Lung (tissue), 12 donors: ENCODE results near the gene RAD51D. TPM values are rescaled to one million over a fixed set of nuclear protein-coding genes. Genes with fewer than 3 reads are reported as not detected.

ENCODE experiments used
- ATAC-seq: fragments of 200-7000 bp; cut with Tn5 transposase; one replicate; pipeline ENCODE4 v1.9.1; 2020; ENCODE audit warnings: moderate number of reproducible peaks; ENCODE audit not compliant: insufficient read depth, low FRiP score
- DNase-seq, 3 donors: peaks; one replicate each; pipeline ENCODE4 v3.0.0-alpha.2; 2013 to 2017
- H3K27ac ChIP-seq, 2 donors: one replicate each; pipeline ENCODE4 v1.5.1; 2013; ENCODE audit warnings: mild to moderate bottlenecking in 2 of 2, moderate library complexity in 2 of 2, control low read depth in 1 of 2, inconsistent platforms in 1 of 2, low read depth in 1 of 2, low read length in 1 of 2
- H3K27me3 ChIP-seq, 3 donors: one replicate each; pipeline ENCODE4 v1.5.1; 2013; ENCODE audit warnings: low read length in 2 of 3; ENCODE audit not compliant: control insufficient read depth in 3 of 3, insufficient read depth in 3 of 3
- H3K36me3 ChIP-seq, 4 donors: one replicate each; pipeline ENCODE4 v1.5.1; 2013; ENCODE audit warnings: low read length in 4 of 4, mild to moderate bottlenecking in 1 of 4, moderate library complexity in 1 of 4; ENCODE audit not compliant: control insufficient read depth in 4 of 4, insufficient read depth in 4 of 4
- H3K4me1 ChIP-seq, 5 donors: one replicate each; pipeline ENCODE4 v1.5.1; 2013; ENCODE audit warnings: low read length in 5 of 5, mild to moderate bottlenecking in 2 of 5, moderate library complexity in 1 of 5; ENCODE audit not compliant: control insufficient read depth in 5 of 5, insufficient read depth in 5 of 5
- H3K4me3 ChIP-seq: one replicate; pipeline ENCODE4 v1.5.1; 2013; ENCODE audit warnings: mild to moderate bottlenecking, control low read depth, moderate library complexity
- H3K9ac ChIP-seq, 2 donors: one replicate each; pipeline ENCODE4 v1.5.1; 2013; ENCODE audit warnings: low read length in 2 of 2, control low read depth in 1 of 2; ENCODE audit not compliant: insufficient read depth in 1 of 2
- H3K9me3 ChIP-seq, 4 donors: one replicate each; pipeline ENCODE4 v1.5.1; 2013; ENCODE audit warnings: low read length in 3 of 4, mild to moderate bottlenecking in 1 of 4, moderate library complexity in 1 of 4; ENCODE audit not compliant: control insufficient read depth in 4 of 4, insufficient read depth in 3 of 4
- CTCF ChIP-seq: IDR thresholded peaks from 2 replicates; pipeline ENCODE4 v1.5.1; 2012; ENCODE audit warnings: mild to moderate bottlenecking; ENCODE audit errors: control extremely low read depth, extremely low read depth
- WGBS, 2 donors: extraction: QIAGEN DNeasy Blood & Tissue Kit; methylation state at CpG; one replicate each; pipeline ENCODE4 v1.1.7; 2013; 5-methylcytosine and 5-hydroxymethylcytosine counted together
- polyA plus RNA-seq, 2 donors: library from polyadenylated mRNA; stranded (reverse); fragments of 200-250 nt; gene quantifications; one replicate each; pipeline ENCODE4 v1.2.1, GENCODE V29; 2013
- total RNA-seq, 2 donors: library from RNA; depleted of rRNA in 1 of 2; stranded (reverse); fragments of >200 nt in 1 of 2; gene quantifications; one replicate each; pipeline ENCODE4 v1.2.1, GENCODE V29; 2014 to 2021
- donor health status: control.
- donor health status: control.
- donor health status: Bipolar disorder and iron deficiency.
- donor health status: healthy.
- donor health status: DM: yes; HTN: yes; CAD: no.

RAD51D gene
- total and polyA plus RNA-seq, 4 donors = 5.0 to 17.4 (median 8.9) TPM

GRCh38 chr17:35084987-35085386 lies 34.7 kb downstream of the RAD51D start:
- ATAC-seq = no peak
- peaks cover 0 to 1% (median 0%) of the 10 kb centered on the region in 4 donors for H3K36me3 ChIP-seq
- H3K4me1 ChIP-seq = peaks cover 0 to 18% (median 3%) of the 10 kb centered on the region in 5 donors
- no peak for TF ChIP-seq CTCF
- no peaks in the 10 kb centered on the region for H3K27me3 ChIP-seq
- no peak overlapping the region for H3K27ac ChIP-seq
- DNase-seq = no peak
- 71 to 75% methylated on average over 2 of the region's 2 CpGs for WGBS, 2 donors
- H3K4me3 ChIP-seq = no peak overlapping the region
- no peak overlapping the region for H3K9ac ChIP-seq
- H3K9me3 ChIP-seq = no peaks in the 10 kb centered on the region

- ATAC-seq (no peak), DNase-seq (no peak)
- 78 to 79% methylated on average over 2 of the region's 2 CpGs for WGBS, 2 donors
- H3K27me3 ChIP-seq = no peaks in the 10 kb centered on the region
- no peak overlapping the region for H3K27ac ChIP-seq
- TF ChIP-seq CTCF = no peak
- H3K36me3 ChIP-seq = peaks cover 0 to 1% (median 0%) of the 10 kb centered on the region in 4 donors
- H3K4me3 ChIP-seq = no peak overlapping the region
- peaks cover 0 to 13% (median 3%) of the 10 kb centered on the region in 5 donors for H3K4me1 ChIP-seq
- no peaks in the 10 kb centered on the region for H3K9me3 ChIP-seq
- H3K9ac ChIP-seq = no peak overlapping the region
Observed at GRCh38 chr17:35083071-35083470, 36.6 kb downstream of the RAD51D start.

- no peak for DNase-seq
- H3K36me3 ChIP-seq = peaks cover 0 to 1% (median 0%) of the 10 kb centered on the region in 4 donors
- TF ChIP-seq CTCF = no peak
- H3K9ac ChIP-seq = no peak overlapping the region
- H3K4me3 ChIP-seq = no peak overlapping the region
- H3K27ac ChIP-seq = no peak overlapping the region
- H3K9me3 ChIP-seq = no peaks in the 10 kb centered on the region
- no peak for ATAC-seq
- WGBS, 2 donors = 52 to 68% methylated on average over 3 of the region's 3 CpGs
- peaks cover 0 to 4% (median 3%) of the 10 kb centered on the region in 5 donors for H3K4me1 ChIP-seq
- no peaks in the 10 kb centered on the region for H3K27me3 ChIP-seq
Observed at GRCh38 chr17:35082073-35082657, 37.5 kb downstream of the RAD51D start.

GRCh38 chr17:35081638-35082037 lies 38.0 kb downstream of the RAD51D start:
- DNase-seq (no peak), ATAC-seq (no peak)
- TF ChIP-seq CTCF = no peak
- H3K4me1 ChIP-seq = peaks cover 0 to 3% (median 0%) of the 10 kb centered on the region in 5 donors
- 98 to 99% methylated on average over 1 of the region's 1 CpG for WGBS, 2 donors
- peaks cover 0 to 1% (median 0%) of the 10 kb centered on the region in 4 donors for H3K36me3 ChIP-seq
- H3K4me3 ChIP-seq = no peak overlapping the region
- no peak overlapping the region for H3K27ac ChIP-seq
- H3K9me3 ChIP-seq = no peaks in the 10 kb centered on the region
- H3K9ac ChIP-seq = no peak overlapping the region
- no peaks in the 10 kb centered on the region for H3K27me3 ChIP-seq
